ENCODE measurements around the gene P2RY11.
A peak's percentile ranks its signal among the peaks of the same experiment; 100 is the strongest.

P2RY11 gene

GRCh38 chr19:10093295-10094186 is 18.0 kb upstream of the P2RY11 start:
- DNase-seq, result no peak

DNA sequence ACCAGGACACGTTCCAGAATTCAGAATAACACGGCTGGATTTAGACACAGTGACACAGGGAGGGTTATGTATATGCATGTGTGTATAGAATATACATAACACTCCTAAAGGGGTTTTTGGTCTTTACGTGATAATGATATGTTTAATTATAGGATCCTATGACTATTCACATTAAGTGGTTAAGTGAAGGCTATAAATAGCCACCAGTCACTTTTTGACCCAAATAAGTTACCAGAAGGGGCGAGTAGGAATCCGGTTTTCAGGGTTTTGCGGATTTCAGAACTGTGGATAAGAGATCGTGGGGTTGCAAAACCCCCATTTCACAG is 15.9 kb upstream of the P2RY11 start:
- DNase-seq, result no peak

DNA sequence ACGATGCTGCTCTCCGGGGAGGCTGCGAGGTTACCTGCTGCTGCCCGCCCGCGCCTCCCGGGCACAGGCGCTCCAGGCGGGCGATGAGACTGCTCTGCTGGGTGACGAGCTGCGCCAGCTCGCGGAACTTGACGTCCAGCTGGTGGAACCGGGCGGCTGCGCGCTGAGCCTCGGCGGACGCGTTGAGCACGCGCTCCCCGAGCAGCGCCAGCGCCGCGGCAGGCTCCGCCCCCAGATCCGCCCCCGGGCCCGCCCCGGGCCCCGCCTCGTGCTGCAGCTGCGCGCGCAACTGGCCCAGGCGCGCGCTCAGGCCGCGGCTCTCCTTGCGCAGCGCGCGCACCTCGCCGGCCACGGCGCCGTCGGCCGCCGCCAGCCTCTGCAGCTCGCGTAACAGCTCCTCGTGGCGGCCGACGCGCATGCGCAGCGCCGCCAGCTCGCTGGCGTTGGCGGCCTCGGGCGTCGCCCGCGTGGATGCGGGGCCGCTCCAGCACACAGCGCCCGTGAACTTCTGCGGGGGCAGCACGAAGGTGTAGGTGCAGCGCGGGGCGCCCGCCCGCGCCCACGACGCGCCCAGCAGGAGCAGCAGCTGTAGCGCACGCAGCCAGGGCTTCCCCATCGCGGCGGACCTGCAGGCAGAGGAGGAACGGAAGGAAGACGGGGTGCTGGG is 15.4 kb upstream of the P2RY11 start:
- peak; percentile 86 to 89 for DNase-seq

GRCh38 chr19:10096615-10096963 is 14.9 kb upstream of the P2RY11 start:
- DNase-seq, result no peak

DNA sequence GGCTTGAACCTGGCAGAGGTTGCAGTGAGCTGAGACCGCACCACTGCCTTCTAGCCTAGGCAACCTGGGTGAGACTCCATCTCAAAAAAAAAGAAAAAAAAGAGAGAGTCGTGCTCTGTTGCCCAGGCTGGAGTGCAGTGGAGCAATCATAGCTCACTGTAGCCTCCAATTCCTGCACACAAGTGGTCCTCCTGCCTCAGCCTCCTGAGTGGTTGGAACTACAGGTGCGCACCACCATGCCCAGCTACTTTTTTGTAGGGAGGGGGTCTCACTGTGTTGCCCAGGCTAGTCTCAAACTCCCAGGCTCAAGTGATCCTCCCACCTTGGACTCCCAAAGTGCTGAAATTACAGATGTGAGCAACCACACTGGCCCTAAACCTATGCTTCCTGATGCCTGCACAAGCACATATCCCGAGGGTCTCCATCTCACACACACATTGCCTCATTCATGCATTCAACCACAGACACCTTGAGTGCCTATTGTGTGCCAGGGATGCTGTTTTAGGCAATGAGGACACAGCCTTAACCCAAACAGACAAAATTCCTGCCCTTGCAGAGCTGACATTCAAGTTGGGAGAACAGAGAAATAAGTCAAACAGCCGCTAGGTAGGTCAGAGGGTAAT is 11.2 kb upstream of the P2RY11 start:
- DNase-seq, result no peak

GRCh38 chr19:10102787-10103236 is 8.7 kb upstream of the P2RY11 start:
- DNase-seq, result no peak

- no peak for DNase-seq
Measured at GRCh38 chr19:10104130-10104513, 7.4 kb upstream of the P2RY11 start.

DNA sequence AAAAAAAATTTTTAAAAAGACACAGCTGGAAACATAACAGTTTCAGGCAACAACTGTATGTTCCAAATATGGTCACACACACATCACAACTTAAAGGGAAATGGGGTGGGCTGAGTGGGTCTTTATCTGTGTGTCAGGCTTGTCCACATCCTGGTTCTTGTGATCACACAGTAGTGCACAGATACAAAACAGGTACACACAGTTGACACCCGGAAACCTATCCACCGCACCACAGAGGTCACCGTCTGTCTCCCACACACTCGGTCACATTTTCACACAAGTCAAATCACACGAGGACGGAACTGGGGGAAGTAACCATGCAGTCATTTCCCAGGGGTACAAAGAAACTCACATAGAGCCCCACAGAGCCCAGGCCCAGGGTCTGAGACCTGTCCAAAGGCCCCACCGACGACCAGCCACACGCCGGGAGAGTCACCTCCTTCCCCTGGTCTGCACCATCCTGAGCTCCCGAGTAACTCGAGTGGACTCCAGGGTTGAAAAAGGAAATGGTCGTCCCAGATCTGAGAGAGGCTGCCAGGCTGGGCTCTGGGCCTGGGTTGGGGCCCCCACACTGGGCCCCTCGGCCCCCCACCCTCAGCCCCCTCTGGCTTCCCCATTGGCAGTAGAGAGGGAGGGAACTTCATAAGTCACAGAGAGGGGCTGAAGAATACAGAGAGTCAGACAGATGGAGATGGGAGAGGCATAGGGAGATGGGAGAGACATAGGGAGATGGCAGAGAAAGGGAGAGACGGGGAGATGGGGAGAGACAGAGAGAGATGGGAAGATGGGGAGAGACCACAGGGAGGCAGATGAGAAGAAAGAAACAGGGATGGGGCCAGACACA is 6.6 kb upstream of the P2RY11 start:
- peak; percentile 74 to 77 for DNase-seq

- DNase-seq, result peak; percentile 84 to 85
Measured at GRCh38 chr19:10105509-10106099, 5.9 kb upstream of the P2RY11 start.

DNA sequence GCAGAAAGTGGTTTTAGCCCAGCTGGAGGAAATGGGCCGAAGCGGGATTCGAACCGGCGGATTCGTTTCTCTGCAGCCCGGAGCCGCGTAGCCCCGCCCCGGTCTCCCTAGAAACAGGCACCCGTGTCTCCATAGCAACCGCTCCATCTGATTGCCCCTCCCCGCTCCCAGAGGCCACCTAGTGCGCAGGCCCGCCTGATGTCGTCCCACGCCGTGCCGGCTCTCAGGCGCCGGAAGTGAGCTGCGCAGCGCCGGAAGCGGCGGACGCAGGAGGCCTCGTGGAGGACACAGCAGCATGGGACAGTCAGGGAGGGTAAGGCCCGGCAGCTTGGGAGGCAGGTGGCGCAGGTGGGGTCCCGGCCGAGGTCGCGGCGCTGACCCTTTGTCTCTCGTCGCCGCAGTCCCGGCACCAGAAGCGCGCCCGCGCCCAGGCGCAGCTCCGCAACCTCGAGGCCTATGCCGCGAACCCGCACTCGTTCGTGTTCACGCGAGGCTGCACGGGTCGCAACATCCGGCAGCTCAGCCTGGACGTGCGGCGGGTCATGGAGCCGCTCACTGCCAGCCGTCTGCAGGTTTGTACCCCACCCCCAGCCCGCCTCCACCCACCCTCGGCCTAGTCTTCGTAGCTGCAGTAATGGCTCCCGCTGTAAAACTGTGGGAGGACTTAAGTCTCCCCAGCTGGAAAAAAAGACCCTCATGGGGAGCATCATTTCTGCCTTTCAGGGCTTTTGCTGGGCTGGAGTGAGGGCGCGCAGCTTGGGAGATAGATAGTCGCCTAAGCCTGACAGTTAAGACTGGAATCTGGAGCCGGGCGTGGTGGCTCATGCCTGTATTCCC is 5.2 kb upstream of the P2RY11 start, which contains the start of gene PPAN:
Gene PPAN, plus strand, starts transcription at position 263 of the 837 bp plus-strand sequence. Its CDS starts 33 bp downstream, at position 296.
- peak; percentile 96 to 98 for DNase-seq

GRCh38 chr19:10107254-10107653 is 4.2 kb upstream of the P2RY11 start:
- no peak for DNase-seq

DNA sequence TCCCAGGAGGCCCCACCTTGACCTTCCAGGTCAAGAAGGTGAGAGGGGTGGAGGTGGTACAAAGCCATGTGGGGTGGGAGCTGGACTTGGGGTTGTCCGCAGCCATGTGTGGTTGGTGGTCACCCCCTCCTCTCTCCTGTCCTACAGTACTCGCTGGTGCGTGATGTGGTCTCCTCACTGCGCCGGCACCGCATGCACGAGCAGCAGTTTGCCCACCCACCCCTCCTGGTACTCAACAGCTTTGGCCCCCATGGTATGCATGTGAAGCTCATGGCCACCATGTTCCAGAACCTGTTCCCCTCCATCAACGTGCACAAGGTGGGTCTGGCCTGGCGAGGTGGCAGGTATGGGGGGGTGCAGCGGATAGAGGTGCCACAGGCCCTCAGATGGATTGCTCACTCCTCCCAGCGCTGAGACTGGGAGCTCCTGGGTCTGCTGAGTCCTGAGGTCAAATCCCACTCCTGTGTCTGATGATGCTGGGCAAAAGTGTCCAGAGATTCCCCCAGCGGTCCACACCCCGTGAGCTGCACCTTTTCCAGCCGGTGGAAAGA is 3.6 kb upstream of the P2RY11 start:
- DNase-seq, result no peak

DNA sequence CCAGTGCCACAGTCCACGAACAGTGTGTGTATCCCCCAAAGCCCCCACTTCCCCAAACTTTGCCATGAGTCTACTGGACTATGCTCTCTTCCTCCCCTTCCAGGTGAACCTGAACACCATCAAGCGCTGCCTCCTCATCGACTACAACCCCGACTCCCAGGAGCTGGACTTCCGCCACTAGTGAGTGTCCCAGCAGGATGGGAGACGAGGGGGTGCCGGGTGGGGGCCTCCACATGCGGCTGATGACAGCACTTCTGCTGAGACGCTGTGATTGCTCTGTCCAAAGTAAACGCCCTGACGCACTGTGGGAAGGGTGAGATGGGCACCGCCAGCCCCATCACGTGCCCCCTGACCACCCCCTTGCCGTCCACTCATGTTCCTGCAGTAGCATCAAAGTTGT is 2.0 kb upstream of the P2RY11 start:
- no peak for DNase-seq

DNA sequence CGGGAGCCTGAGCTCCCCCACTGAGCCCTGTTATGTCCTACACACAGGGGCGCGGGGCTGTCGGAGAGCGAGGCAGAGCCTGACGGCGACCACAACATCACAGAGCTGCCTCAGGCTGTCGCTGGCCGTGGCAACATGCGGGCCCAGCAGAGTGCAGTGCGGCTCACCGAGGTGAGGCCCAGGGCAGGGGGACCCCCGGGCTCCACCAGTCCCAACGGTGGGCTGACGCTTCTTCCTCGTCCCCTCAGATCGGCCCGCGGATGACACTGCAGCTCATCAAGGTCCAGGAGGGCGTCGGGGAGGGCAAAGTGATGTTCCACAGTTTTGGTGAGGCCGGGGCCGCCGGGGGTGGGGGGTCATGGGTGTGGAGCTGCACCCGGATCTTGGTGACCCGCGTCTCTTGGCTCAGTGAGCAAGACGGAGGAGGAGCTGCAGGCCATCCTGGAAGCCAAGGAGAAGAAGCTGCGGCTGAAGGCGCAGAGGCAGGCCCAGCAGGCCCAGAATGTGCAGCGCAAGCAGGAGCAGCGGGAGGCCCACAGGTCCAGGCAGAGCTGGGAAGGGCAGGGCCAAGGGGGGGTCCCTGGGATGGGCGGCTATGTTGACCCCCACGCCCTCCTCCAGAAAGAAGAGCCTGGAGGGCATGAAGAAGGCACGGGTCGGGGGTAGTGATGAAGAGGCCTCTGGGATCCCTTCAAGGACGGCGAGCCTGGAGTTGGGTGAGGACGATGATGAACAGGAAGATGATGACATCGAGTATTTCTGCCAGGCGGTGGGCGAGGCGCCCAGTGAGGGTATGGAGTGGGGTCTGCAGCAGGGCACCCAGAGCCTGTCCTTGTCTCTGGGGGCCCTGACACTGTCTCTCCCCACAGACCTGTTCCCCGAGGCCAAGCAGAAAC is 1.2 kb upstream of the P2RY11 start:
- DNase-seq, result peak in 1 of 2 donors; percentile 13

DNA sequence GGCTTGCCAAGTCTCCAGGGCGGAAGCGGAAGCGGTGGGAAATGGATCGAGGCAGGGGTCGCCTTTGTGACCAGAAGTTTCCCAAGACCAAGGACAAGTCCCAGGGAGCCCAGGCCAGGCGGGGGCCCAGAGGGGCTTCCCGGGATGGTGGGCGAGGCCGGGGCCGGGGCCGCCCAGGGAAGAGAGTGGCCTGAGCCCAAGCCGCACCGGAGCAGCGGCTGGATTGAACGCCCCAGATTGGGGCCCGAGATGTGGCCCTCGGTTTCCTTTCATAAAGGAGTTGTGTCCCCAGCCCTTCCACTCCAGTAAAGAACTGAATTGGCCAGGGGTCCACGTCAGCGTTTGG is 548 bp upstream of the P2RY11 start:
- DNase-seq, result no peak

- DNase-seq, result peak; percentile 67 to 73
Measured at GRCh38 chr19:10112037-10112761, 706 bp downstream of the P2RY11 start.

- DNase-seq, result peak; percentile 78 to 81
Measured at GRCh38 chr19:10112895-10113591, 1.6 kb downstream of the P2RY11 start.

DNA sequence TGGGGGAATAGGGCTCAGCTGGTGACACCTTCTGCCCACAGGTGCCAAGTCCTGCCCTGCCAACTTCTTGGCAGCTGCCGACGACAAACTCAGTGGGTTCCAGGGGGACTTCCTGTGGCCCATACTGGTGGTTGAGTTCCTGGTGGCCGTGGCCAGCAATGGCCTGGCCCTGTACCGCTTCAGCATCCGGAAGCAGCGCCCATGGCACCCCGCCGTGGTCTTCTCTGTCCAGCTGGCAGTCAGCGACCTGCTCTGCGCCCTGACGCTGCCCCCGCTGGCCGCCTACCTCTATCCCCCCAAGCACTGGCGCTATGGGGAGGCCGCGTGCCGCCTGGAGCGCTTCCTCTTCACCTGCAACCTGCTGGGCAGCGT is 2.1 kb downstream of the P2RY11 start:
- DNase-seq, result peak; percentile 33 to 57
